ENCODE data around the gene SLF2. TPM values are rescaled to one million over a fixed set of nuclear protein-coding genes. Genes with fewer than 3 reads are reported as not detected.
A peak's percentile ranks its signal among the peaks of the same experiment; 100 is the strongest.

SLF2 gene
- total and polyA plus RNA-seq, 2 of the 13 experiments (the other 11 are each of a cell fraction or from before 2014, with no cell fraction given), result 12.2 to 48.1 TPM

DNA sequence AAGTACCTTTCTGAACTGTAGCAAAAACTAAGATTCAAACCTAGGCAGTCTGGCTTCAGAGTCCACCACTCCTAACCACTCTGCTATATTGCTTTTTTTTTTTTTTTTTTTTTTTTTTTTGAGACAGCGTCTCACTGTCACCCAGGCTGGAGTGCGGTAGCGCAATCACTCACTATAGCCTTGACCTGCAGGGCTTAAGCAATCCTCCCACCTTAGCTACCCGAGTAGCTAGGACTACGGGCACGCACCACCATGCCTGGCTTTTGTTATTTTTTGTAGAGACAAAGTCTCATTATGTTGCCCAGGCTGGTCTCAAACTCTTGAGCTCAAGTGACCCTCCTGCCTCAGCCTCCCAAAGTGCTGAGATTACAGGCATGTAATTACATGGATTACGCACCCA lies 10.1 kb upstream of the SLF2 start (continued):
- TF ChIP-seq ZNF775 (CRISPR knock-in tag; IDR thresholded peaks at IDR 0.05; ENCODE audit: borderline replicate concordance) (no peak), TAF15 (IDR thresholded peaks at IDR 0.05; ENCODE audit: low read depth, low read length, poor library complexity, severe bottlenecking) (no peak), ZNF780A (CRISPR knock-in tag; IDR thresholded peaks at IDR 0.05) (no peak), TARDBP (CRISPR knock-in tag; IDR thresholded peaks at IDR 0.05) (no peak), ZBTB33 (CRISPR knock-in tag; IDR thresholded peaks at IDR 0.05) (peak; percentile 82), NCOA2 (CRISPR knock-in tag; IDR thresholded peaks at IDR 0.05) (peak; percentile 64), ZNF605 (CRISPR knock-in tag; IDR thresholded peaks at IDR 0.05) (no peak), ZNF510 (CRISPR knock-in tag; IDR thresholded peaks at IDR 0.05; ENCODE audit: low read depth) (no peak), ZSCAN12 (CRISPR knock-in tag; IDR thresholded peaks at IDR 0.05) (no peak), ZBTB38 (CRISPR knock-in tag; IDR thresholded peaks at IDR 0.05) (no peak), ZNF569 (CRISPR knock-in tag; IDR thresholded peaks at IDR 0.05; ENCODE audit: borderline replicate concordance) (no peak), KLF6 (CRISPR knock-in tag; IDR thresholded peaks at IDR 0.05) (no peak), ZNF496 (CRISPR knock-in tag; IDR thresholded peaks at IDR 0.05; ENCODE audit: insufficient replicate concordance) (no peak), EED (CRISPR knock-in tag; IDR thresholded peaks at IDR 0.05) (no peak), SP4 (CRISPR knock-in tag; IDR thresholded peaks at IDR 0.05) (no peak), MED1 (CRISPR knock-in tag; IDR thresholded peaks at IDR 0.05) (peak; percentile 52), CCDC6 (CRISPR knock-in tag; IDR thresholded peaks at IDR 0.05) (no peak), ZNF883 (CRISPR knock-in tag; IDR thresholded peaks at IDR 0.05; ENCODE audit: not compliant biosample characterization) (no peak), HOXA5 (CRISPR knock-in tag; IDR thresholded peaks at IDR 0.05) (no peak), CBX5 (CRISPR knock-in tag; IDR thresholded peaks at IDR 0.05; ENCODE audit: borderline replicate concordance) (peak; percentile 61; the same call in 1 of the 2 replicates), PHF5A (CRISPR knock-in tag; IDR thresholded peaks at IDR 0.05; ENCODE audit: low read depth, unreplicated experiment) (no peak)
- TF ChIP-seq, protein P1, sequence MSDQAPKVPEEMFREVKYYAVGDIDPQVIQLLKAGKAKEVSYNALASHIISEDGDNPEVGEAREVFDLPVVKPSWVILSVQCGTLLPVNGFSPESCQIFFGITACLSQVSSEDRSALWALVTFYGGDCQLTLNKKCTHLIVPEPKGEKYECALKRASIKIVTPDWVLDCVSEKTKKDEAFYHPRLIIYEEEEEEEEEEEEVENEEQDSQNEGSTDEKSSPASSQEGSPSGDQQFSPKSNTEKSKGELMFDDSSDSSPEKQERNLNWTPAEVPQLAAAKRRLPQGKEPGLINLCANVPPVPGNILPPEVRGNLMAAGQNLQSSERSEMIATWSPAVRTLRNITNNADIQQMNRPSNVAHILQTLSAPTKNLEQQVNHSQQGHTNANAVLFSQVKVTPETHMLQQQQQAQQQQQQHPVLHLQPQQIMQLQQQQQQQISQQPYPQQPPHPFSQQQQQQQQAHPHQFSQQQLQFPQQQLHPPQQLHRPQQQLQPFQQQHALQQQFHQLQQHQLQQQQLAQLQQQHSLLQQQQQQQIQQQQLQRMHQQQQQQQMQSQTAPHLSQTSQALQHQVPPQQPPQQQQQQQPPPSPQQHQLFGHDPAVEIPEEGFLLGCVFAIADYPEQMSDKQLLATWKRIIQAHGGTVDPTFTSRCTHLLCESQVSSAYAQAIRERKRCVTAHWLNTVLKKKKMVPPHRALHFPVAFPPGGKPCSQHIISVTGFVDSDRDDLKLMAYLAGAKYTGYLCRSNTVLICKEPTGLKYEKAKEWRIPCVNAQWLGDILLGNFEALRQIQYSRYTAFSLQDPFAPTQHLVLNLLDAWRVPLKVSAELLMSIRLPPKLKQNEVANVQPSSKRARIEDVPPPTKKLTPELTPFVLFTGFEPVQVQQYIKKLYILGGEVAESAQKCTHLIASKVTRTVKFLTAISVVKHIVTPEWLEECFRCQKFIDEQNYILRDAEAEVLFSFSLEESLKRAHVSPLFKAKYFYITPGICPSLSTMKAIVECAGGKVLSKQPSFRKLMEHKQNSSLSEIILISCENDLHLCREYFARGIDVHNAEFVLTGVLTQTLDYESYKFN (CRISPR knock-in tag; conservative IDR thresholded peaks at IDR 0.05), result peak; percentile 36; the same call in 1 of the 2 replicates
- TF ChIP-seq, protein P2, sequence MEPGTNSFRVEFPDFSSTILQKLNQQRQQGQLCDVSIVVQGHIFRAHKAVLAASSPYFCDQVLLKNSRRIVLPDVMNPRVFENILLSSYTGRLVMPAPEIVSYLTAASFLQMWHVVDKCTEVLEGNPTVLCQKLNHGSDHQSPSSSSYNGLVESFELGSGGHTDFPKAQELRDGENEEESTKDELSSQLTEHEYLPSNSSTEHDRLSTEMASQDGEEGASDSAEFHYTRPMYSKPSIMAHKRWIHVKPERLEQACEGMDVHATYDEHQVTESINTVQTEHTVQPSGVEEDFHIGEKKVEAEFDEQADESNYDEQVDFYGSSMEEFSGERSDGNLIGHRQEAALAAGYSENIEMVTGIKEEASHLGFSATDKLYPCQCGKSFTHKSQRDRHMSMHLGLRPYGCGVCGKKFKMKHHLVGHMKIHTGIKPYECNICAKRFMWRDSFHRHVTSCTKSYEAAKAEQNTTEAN (CRISPR knock-in tag; conservative IDR thresholded peaks at IDR 0.05), result no peak
- TF ChIP-seq, protein P3, sequence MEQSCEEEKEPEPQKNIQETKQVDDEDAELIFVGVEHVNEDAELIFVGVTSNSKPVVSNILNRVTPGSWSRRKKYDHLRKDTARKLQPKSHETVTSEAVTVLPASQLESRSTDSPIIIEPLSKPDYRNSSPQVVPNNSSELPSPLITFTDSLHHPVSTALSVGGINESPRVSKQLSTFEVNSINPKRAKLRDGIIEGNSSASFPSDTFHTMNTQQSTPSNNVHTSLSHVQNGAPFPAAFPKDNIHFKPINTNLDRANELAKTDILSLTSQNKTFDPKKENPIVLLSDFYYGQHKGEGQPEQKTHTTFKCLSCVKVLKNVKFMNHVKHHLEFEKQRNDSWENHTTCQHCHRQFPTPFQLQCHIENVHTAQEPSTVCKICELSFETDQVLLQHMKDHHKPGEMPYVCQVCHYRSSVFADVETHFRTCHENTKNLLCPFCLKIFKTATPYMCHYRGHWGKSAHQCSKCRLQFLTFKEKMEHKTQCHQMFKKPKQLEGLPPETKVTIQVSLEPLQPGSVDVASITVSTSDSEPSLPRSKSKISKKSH (CRISPR knock-in tag; IDR thresholded peaks at IDR 0.05; ENCODE audit: borderline replicate concordance), result no peak

Measured in HepG2 (cell line).